HG03175 (cell line): ENCODE measurements around the gene TTC7B.

Experiments used
- ATAC-seq: cut with Tn5 transposase; IDR thresholded peaks from one replicate; pipeline ENCODE4 v1.9.1; 2021; ENCODE audit warnings: mild to moderate bottlenecking, moderate library complexity; ENCODE audit not compliant: unreplicated experiment

TTC7B gene

DNA sequence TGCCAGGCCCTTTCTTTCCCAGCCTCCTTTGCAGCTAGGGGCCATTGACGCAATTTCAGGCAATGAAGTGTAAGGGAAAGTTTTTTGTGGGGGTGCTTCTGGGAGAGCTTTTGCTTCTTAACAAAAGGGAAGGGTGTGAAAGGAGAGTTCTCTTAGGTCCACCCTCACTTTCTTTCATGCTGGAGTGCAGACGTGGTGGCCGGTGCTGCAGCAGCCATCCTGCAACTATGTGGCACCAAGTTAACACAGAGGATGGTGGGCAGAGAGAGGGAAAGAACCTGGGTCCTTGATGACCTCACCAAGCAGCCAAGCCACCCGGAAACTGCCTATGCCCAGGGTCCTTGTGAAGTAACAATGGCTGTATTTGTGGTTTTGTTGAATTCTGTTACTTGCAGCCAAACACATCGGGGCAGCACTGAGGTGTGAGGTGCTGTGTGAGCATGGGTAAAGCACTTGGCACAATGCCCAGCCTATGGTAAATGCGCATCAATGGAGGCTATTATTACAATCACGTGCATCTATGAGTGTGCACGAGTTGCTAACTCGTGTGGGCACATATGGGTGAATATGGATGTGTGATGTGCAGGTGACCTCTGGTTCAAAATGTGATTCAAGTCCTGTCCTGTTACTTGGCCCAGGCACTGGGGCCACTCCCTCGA, 296.8 kb downstream of the TTC7B start:
- no peak for ATAC-seq

DNA sequence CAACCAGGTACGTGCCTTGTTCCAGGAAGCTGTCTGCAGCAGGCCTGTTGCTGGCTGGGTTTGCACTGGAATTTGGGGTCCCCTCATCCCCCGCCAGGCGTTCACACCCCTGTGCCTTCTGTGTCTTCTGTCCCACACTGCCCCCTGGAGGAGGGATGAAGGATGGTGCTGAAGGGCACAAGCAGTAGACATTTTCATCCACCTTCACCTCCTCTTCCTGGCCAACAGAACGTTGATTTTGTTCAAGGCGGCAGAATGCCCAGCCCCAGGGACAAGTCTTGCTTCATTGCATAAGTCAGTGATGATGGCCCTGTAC, 297.3 kb downstream of the TTC7B start:
- ATAC-seq, result no peak

DNA sequence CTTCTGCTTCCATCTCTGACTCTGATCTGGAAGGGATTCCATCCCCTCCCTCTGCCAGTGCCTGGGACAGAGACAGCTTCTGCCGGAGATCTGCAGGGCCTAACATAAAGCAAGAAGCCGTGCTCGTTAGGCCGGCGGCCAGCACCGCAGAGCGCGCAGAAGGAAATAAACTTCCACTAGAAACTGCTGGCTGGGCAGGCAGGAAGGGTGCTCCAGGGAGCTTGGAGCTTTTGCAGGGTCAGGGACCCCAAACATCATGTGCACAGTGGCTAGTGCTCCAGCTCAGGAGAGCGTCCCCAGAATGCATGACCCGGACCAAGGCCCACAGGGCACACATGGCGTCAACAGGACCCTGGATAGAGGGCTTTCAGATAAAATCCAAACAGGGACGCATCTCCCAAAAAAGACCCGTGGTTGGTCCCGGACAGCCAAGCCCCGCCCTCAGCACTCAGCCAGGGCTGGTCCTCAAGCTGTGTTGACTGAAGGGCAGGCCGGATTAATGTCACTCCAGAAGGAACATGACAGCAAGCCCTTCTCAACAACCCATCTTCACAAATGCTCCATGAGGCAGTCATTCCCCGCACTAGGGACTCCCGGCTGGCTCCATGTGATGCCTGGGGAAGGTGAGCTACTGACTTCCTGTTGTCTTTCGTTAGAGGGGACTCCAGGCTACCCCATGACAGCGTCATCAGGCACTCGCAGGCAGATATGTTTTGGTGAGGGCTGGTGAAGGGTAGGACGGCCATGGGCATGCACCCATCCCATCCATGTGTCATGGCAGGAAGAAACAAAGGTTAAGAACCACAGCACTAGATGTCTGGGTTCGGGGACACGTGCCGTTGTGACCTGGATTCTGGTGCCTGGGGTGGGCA, 297.9 kb downstream of the TTC7B start:
- no peak for ATAC-seq

DNA sequence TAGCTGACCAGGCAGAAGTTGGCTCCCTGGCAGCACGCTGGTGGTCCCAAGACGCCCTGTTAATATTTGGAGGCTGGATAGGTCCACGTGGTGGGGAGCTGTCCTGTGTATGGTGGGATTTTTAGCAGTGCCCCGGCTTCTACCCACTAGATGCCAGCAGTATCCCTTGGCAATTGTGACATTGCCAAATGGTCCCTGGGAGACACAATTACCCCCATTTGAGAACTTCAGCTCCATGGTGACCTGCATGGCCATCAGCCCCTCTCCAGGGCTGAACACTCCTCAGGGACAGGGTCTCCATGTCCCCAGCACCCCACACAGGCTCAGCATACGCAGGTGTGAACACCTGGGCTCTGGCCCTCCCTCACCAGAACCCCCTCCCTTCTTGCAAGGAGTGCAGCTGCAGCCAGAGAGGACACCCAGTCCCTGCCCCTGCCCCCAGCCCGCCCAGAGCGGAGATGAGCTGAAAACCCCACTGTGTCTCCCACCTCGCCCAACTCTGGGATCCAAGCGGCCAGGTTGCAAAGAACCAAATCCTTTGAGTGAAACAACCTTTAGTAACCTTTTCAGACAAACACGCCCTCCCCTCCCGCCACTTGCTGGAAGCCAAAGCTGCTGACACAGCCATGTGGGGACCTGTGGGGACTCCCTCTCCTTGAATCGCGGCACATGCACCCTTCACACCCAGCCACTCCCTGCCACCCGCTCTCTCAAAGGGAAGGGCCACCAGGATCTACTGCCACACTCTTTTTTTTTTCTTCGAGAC, 299.0 kb downstream of the TTC7B start:
- no peak for ATAC-seq

DNA sequence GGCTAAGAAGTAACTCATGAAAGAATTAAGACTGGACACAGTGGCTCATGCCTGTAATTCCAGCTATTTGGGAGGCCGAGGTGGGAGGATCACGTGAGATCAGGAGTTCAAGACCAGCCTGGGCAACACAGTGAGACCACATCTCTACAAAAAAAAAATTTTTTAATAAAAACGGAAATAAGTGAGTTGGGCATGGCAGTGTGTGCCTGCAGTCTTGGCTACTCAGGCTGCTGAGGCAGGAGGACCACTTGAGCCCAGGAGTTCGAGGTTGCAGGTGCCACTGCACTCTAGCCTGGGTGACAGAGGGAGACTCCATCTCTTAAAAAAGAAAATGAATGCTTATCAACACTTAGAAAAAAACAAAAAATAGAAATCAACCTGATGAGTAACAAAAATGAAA, 301.7 kb downstream of the TTC7B start:
- ATAC-seq, result no peak

DNA sequence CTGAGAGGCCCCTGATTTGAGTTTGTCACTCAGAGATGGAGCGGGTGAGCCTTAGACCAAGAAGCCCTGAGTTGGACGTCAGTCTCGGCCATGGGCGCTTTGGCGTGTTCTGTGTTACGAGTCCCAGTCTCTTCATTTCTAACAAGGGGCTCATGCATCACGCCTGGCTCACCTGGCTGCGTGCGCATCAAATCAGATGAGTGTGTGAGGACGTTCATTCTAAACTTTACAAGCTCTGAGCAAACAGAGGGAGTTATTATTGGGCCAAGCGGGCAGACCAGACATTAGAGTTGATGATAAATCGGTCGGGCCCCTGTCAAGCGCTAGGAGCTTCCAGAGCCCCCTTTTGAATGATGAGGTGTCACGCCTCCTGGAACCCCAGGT, 302.2 kb downstream of the TTC7B start:
- ATAC-seq, result no peak

DNA sequence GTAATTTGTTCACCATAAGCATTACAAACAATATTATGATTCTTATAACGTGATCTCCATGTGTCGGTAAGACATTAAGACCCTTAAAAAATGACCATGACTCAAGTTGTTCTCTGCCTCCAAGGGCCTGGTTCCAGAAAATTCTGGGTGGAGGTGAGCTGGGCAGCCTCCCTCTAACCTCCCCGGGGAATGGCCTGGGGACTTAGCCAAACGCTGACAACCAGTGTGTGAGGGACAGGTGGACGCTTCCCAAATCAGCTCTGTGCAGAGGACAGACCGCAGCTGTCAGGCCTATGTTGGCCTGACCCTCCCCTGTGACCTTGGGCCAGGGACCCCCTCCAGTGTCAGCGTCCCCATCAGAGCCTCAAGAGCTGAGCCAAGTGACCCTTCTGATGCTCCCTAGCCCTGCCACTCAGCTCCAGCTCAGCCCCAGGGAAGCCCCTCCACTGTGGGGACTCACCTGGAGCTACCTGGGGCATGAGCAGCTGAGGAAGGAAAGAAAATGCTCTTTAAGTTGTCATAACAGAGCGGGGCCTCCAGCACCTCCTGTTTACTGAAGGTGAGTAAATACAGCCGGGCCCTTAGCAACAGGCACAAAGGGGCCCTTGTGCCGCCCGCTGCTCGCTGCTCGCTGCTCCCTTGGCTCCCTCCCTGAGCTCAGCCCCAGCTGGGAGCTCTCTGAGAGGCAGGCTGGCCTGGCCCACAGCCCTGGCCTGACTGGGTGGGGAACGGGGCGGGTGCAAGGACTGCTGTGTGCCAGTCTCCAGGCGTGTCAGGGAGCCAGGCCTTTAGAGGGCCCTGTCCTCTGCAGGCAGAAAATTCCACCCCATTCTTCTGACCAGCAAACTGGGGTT, 302.8 kb downstream of the TTC7B start:
- ATAC-seq, result no peak

DNA sequence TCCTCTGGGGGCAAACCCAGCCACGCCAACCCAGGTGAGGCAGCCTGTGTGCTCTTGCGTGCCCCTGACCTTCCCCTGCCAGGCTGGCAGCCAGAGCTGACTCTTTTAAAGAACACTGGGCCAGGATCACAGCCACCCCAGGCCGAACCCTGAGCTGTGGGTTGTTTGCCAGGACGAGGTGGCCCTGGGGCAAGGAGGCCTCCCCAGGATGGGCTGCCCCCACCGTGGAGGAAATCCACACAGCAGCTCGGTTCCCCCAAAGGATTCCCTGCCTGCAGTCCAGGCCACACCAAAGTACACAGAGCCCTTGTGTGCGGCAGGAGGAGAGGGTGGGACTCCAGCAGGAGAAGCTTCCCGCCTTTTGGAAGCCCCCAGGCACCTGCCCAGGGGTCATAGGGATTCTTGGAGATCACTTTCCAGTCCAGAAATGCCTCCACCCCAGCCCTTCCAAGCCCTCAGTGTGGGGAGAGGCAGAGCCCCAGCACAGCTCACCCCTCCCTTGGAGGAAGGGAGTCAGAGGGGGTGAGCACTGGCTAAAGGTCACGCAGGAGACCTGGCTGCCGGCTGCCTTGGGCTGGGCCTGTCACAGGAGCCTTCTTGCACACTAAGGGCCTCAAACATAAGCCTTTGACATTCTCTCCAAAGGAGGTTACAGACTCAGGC, 303.8 kb downstream of the TTC7B start:
- no peak for ATAC-seq

DNA sequence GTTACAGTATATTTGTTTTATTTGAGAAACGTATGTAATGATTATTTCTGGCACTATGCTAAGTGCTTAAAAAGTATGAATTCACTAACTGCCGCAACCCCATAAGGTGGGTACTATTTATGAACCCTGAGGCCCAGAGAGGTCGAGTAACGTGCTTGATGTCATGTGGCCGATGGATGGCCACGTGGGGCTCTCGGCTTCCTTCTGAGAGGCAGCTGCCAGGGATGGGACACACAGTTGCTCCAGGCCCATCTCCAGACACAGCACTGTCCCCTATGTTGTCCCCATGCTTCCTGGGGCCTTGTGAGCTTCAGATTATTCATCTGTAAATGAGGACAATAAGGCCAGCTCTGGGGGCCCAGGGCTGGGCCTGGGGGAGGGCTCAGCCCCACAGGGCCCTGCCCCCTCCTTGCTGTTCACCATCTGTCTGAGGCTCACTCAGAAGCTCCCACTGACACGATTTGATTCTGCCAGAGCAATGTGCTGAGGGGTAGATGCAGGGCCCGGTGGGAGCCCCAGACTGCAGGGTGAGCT, 304.4 kb downstream of the TTC7B start:
- ATAC-seq, result no peak

DNA sequence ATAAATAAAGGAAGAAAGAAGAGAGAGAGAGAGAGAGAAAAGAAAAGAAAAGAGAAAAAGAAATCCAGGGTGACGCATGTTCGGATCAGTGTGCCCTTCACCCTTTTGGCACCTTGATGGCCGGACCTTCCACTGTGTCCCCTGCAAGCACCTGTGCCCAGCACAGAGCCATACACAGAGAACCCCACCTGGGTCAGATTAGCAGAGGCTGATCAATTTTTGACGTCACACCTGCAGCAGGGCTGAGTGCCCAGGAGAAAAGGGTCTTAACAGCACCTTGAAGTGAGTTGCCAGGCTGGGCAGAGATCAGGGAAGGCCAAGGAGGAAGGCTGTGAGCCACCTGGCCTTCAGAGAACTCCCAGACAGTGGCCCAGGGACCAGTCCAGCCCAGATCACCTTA, 305.0 kb downstream of the TTC7B start:
- no peak for ATAC-seq

DNA sequence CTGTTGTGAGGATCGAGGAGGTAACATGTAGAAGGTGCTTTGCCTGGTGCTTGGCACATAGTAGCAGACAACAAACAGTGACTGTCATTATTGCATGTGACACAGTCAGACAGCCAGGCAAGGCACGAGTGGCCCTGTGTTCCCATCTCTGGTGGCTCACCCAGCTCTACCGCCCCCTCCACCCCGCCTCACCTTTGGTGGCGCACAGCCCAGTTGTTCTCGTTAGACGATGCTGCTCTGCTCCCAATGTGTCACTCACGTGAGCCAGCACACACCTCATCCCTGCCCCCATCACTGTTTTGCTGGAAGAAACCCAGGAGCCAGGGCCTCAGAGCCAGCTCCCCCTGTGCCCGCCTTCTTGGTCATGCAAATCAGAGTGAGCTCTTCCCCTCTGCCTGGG, 306.1 kb downstream of the TTC7B start:
- ATAC-seq, result no peak

DNA sequence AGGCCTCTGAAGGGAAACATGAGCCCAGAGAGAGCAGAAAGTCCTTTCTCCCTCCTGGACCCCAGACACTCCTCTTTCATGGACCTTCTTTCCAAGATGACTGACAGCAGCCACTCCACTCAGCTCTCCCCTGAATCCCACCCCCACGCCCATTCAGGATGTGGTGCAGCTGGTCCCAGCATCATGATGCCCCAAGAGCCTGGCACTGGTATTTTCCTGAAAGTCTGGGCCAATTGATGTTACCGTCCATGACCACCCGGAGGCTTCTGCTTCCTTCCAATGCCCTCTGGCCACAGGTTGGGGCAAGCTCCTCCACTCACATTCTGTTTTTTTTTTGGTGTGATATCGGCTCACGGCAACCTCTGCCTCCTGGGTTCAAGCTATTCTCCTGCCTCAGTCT, 306.8 kb downstream of the TTC7B start:
- ATAC-seq, result no peak

DNA sequence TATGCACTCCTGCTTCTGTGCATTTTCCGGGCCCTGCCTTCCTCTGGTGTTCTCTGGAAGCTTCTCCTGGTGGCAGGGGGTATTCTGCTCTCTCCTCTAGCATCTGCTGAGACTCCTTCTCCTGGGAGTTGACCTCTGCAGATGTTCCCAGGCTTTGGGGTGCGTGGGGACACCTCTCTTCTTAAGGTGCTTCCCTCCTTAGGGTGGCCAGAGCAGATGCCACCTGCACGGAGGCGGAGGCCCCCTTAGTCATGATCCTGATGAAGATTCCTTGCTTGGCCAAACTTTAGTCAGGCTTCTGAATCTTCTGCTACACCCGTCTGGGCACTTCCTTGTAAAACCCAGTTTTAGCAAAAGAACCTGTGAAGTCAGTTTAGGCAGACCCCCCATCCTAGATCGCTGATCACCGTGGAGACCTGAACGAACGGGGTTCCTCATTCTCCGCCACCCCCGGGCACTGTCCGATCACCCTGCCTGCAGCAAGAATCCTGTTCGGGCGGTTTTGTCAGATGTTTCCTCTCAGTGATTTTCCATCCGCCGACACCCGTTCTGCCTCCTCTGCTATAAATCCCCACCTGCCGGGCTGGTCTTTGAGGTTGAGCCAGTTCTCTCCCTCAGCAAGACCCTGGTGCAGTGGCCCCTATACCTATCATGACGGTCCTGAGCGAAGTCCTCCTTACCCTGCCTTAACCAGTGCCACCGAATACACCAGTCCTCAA, 307.5 kb downstream of the TTC7B start:
- no peak for ATAC-seq

DNA sequence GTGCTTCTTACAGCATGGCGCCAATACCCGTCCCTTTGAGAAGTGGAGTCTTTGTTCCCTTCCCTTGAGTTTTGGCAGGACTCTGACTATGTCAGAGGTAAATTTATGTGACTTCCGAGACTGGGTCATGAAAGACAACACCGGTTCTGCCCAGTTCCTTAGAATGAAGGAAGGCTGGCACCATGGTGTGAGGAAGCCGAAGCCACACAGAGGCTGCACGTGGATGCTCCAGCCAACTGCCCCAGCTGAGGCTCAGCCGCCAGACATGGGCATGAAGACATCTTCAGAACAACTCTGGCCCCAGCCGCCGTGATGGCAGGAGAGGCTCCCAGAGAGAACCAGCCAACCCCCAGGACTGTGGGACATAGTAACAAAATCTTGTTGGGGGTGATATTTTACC, 308.2 kb downstream of the TTC7B start:
- ATAC-seq, result no peak

DNA sequence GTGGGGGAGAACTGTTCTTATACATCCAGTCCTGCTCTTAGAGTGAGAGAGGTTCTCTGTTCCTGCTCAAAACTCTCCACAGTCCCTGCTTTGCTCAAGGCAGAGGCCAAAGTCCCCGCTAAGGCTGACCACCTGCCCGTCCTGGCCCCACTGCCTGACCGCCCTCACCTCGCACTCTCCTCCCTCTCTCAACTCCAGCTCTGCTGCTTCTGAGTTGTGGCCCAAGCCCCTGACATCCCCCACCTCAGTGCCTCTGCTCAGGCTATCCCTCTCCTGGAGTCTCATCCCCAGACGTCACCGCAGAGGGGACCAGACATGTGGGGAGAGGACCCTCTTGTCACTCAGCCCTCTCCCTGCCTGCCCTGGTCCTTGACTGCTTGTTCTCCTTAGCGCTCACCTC, 308.8 kb downstream of the TTC7B start:
- ATAC-seq, result no peak

DNA sequence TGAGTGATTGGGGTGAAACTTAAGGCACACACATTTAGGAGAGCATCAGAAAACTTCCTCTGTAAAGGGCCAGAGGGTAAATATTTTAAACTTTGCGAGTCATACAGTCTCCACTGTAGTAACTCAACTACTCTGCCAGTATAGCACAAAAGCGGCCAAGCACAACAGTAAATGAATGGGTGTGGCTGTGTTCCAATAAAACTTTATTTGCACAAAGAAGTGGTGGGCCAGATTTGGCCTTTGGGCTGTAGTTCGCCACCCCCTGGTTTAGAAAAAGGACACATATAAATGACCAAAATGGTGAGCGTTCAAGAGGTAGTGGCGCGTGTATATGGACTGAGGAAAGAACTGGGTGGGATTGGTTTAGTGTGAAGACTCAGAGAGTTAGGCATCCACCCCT, 309.5 kb downstream of the TTC7B start:
- ATAC-seq, result no peak

DNA sequence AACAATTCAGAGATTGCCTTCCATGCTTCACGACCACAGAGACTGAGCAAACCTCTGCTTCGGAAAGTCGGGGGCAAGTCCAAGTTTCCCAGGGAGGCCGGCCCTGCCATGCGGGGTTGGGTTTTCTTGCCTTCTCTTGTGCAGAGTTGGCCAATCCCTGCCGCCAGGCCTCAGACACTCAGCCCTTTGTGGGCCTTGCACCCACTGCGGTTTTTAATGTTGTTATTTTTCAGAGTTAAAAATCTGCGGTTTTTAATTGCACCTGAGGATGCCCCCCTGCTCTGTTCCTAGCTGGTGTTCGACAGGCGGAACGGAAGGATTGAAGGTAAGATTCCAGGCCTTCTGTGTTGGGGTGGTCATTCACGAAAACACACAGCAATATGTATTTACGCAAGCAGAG, 310.7 kb downstream of the TTC7B start:
- no peak for ATAC-seq

DNA sequence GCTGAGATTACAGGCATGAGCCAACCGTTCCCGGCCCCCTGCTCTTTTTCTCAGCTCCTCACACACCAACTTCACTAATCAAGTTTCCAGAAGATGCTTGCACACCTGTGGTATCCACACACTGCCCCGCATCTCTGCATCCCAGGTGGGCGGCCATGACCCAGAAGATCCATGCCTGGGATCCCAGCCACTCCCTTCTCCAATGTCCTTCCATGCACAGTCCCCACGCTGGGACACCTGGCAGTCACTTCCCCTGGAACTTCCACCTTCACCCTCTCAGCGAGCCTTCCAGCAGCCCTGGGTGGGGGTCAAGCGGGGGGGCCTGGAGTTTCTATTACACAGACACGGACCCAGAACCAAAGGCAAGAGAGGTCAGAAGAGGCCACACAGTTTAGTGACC, 311.6 kb downstream of the TTC7B start:
- ATAC-seq, result no peak

DNA sequence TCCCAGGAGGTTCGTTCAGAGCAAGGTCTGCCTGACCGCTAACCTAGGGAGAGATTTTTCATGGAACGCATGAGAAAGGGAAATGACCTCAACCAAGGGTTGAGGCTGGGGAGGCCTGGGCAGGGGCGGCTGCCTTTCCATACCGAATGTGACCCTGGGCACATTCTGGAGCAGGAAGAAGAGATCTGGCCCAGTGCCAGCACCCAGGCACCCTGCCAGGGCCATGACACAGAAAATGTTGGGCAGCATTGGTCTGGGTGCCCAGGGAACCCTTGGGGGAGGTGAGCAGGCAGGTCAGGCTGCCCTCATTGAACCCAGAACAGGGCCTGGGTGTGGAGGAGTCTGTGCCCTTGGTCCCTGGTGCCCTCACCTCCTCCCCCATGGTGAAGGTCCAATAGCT, 312.6 kb downstream of the TTC7B start:
- no peak for ATAC-seq

DNA sequence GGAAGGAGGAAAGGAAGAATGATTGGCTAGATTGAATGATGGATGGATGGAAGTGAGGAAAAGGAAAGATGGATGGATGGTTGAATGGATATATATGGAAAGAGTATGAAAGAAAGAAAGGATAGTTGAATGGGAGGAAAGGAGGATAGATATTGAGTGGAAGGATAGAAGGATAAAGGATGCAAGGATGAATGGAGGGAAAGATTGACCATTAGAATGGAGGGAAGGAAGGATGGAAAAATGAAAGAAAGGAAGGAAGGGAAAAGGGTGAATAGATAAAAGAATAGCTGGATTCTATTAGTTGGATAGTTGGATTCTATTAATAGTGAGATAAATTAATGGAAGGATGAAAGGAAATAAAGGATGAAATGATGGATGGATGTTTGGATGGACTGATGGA, 313.5 kb downstream of the TTC7B start:
- ATAC-seq, result no peak
